Liver (tissue), 9 donors: Measurements from ENCODE around the gene RAI1. TPM values are rescaled to one million over a fixed set of nuclear protein-coding genes. Genes with fewer than 3 reads are reported as not detected.

Experiments used
- DNase-seq: peaks from one replicate; pipeline ENCODE4 v3.0.0-alpha.2; 2017; ENCODE audit warnings: low spot score
- H3K27ac ChIP-seq, 2 donors: one replicate each; pipeline ENCODE4 v1.7.0; 2013; ENCODE audit warnings: inconsistent platforms in 2 of 2, low read length in 2 of 2, control low read depth in 1 of 2, low read depth in 1 of 2, mild to moderate bottlenecking in 1 of 2
- H3K27me3 ChIP-seq, 4 donors: one replicate each; pipeline versions ENCODE4 v1.6.1 to v1.7.0; 2013; ENCODE audit warnings: low read length in 3 of 4, inconsistent platforms in 1 of 4, mild to moderate bottlenecking in 1 of 4, moderate library complexity in 1 of 4; ENCODE audit not compliant: control insufficient read depth in 4 of 4, insufficient read depth in 4 of 4
- H3K36me3 ChIP-seq, 4 donors: one replicate each; pipeline versions ENCODE4 v1.6.1 to v1.7.0; 2013; ENCODE audit warnings: low read length in 3 of 4, mild to moderate bottlenecking in 3 of 4, low read depth in 1 of 4, moderate library complexity in 1 of 4; ENCODE audit not compliant: control insufficient read depth in 4 of 4, insufficient read depth in 3 of 4
- H3K4me1 ChIP-seq, 4 donors: one replicate each; pipeline versions ENCODE4 v1.6.1 to v1.7.0; 2013; ENCODE audit warnings: low read length in 3 of 4, mild to moderate bottlenecking in 3 of 4, moderate library complexity in 1 of 4; ENCODE audit not compliant: control insufficient read depth in 4 of 4, insufficient read depth in 4 of 4
- H3K4me3 ChIP-seq, 3 donors: one replicate each; pipeline versions ENCODE4 v1.6.1 to v1.7.0; 2013; ENCODE audit warnings: low read length in 3 of 3, control low read depth in 1 of 3, low read depth in 1 of 3, mild to moderate bottlenecking in 1 of 3
- H3K9ac ChIP-seq, 2 donors: one replicate each; pipeline ENCODE4 v1.7.0; 2013; ENCODE audit warnings: low read length in 2 of 2, mild to moderate bottlenecking in 2 of 2, moderate library complexity in 2 of 2, control low read depth in 1 of 2, low read depth in 1 of 2
- H3K9me3 ChIP-seq, 4 donors: one replicate each; pipeline versions ENCODE4 v1.6.1 to v1.7.0; 2013; ENCODE audit warnings: low read length in 3 of 4; ENCODE audit not compliant: control insufficient read depth in 4 of 4
- ATF3 ChIP-seq: IDR thresholded peaks from 2 replicates; pipeline ENCODE4 v1.6.1; 2016; ENCODE audit warnings: antibody characterized with exemption
- CTCF ChIP-seq: fragments of 150-350 bp; IDR thresholded peaks from 2 replicates; pipeline ENCODE4 v1.5.1; 2017; ENCODE audit warnings: improper control_type of control experiment, low read depth, low read length; ENCODE audit not compliant: missing input control
- EGR1 ChIP-seq, 2 donors: IDR thresholded peaks; 2 replicates each; pipeline ENCODE4 v1.6.1; 2016 to 2018; ENCODE audit warnings: antibody characterized with exemption in 2 of 2, low read depth in 2 of 2
- FOXA1 ChIP-seq: IDR thresholded peaks from 2 replicates; pipeline ENCODE4 v1.6.1; 2016; ENCODE audit warnings: antibody characterized with exemption
- FOXA2 ChIP-seq: IDR thresholded peaks from 2 replicates; pipeline ENCODE4 v1.6.1; 2016; ENCODE audit warnings: antibody characterized with exemption
- GABPA ChIP-seq, 2 donors: IDR thresholded peaks in 1 of 2; conservative IDR thresholded peaks in 1 of 2; 2 replicates each; pipeline ENCODE4 v1.6.1; 2016; ENCODE audit warnings: antibody characterized with exemption in 2 of 2, mild to moderate bottlenecking in 1 of 2, moderate library complexity in 1 of 2
- HNF4A ChIP-seq, 2 donors: conservative IDR thresholded peaks; 2 replicates each; pipeline ENCODE4 v1.6.1; 2016; ENCODE audit warnings: antibody characterized with exemption in 2 of 2, mild to moderate bottlenecking in 2 of 2
- HNF4G ChIP-seq: IDR thresholded peaks from 2 replicates; pipeline ENCODE4 v1.6.1; 2016; ENCODE audit warnings: antibody characterized with exemption
- JUND ChIP-seq, 2 donors: IDR thresholded peaks; 2 replicates each; pipeline ENCODE4 v1.6.1; 2016; ENCODE audit warnings: antibody characterized with exemption in 2 of 2
- NR2F2 ChIP-seq: IDR thresholded peaks from 2 replicates; pipeline ENCODE4 v1.6.1; 2016; ENCODE audit warnings: antibody characterized with exemption
- RAD21 ChIP-seq, 2 donors: IDR thresholded peaks; 2 replicates each; pipeline ENCODE4 v1.6.1; 2016; ENCODE audit warnings: antibody characterized with exemption in 2 of 2, mild to moderate bottlenecking in 2 of 2
- REST ChIP-seq: IDR thresholded peaks from 2 replicates; pipeline ENCODE4 v1.6.1; 2016; ENCODE audit warnings: antibody characterized with exemption, mild to moderate bottlenecking
- RXRA ChIP-seq, 2 donors: IDR thresholded peaks; 2 replicates each; pipeline ENCODE4 v1.6.1; 2017 to 2018; ENCODE audit warnings: antibody characterized with exemption in 2 of 2, mild to moderate bottlenecking in 1 of 2
- SP1 ChIP-seq: IDR thresholded peaks from 2 replicates; pipeline ENCODE4 v1.6.1; 2018; ENCODE audit warnings: antibody characterized with exemption, mild to moderate bottlenecking
- TAF1 ChIP-seq: conservative IDR thresholded peaks from 2 replicates; pipeline ENCODE4 v1.6.1; 2016; ENCODE audit warnings: antibody characterized with exemption, mild to moderate bottlenecking
- YY1 ChIP-seq: IDR thresholded peaks from 2 replicates; pipeline ENCODE4 v1.6.1; 2016; ENCODE audit warnings: antibody characterized with exemption, mild to moderate bottlenecking
- ZBTB33 ChIP-seq: IDR thresholded peaks from 2 replicates; pipeline ENCODE4 v1.6.1; 2016; ENCODE audit warnings: antibody characterized with exemption
- WGBS: extraction: QIAGEN DNeasy Blood & Tissue Kit; methylation state at CpG from one replicate; pipeline ENCODE4 v1.1.7; 2013; 5-methylcytosine and 5-hydroxymethylcytosine counted together
- polyA plus RNA-seq, 2 donors: library from polyadenylated mRNA; stranded (reverse) in 1 of 2; unstranded in 1 of 2; fragments of 200-250 nt in 1 of 2; fragments of >200 nt in 1 of 2; fragmentation: Nextera tagmentation in 1 of 2; extraction: Ambion mirVana in 1 of 2; gene quantifications; one replicate each; pipeline versions ENCODE4 v1.2.1 to v1.2.3, GENCODE V29; 2013 to 2015
- total RNA-seq, 2 donors: library from RNA; depleted of rRNA; stranded (reverse); fragments of >200 nt; gene quantifications; one replicate each; pipeline ENCODE4 v1.2.3, GENCODE V29; 2014
- TF ChIP-seq, protein P1 (sequence below): IDR thresholded peaks from 2 replicates; pipeline ENCODE4 v1.6.1; 2016; ENCODE audit warnings: antibody characterized with exemption
- donor health status: healthy.
- donor health status: healthy.
- donor health status: healthy.
- donor health status: healthy.
- donor health status: healthy.

The RAI1 gene
- total and polyA plus RNA-seq, 4 donors, result 0.57 to 7.6 (median 5.3) TPM

GRCh38 chr17:17859909-17860765, 178.9 kb downstream of the RAI1 start:
- Histone ChIP-seq H3K9me3 (no peaks in the 10 kb centered on the region), H3K27me3 (no peaks in the 10 kb centered on the region), H3K4me1 (peaks cover 0 to 19% (median 7%) of the 10 kb centered on the region in 4 donors), H3K9ac (no peak overlapping the region), H3K27ac (peak overlapping the region; percentile 57 to 68), H3K4me3 (no peak overlapping the region), H3K36me3 (peaks cover 0 to 2% (median 0%) of the 10 kb centered on the region in 4 donors)
- peak; percentile 79 for DNase-seq
- WGBS, result 25% methylated on average over 9 of the region's 9 CpGs
- peak; percentile 89 for TF ChIP-seq SP1
- peak in 1 of 2 donors; percentile 71 for TF ChIP-seq EGR1 (IDR thresholded peaks at IDR 0.05; ENCODE audit: low read depth in 2 of 2)
- TF ChIP-seq JUND (IDR thresholded peaks at IDR 0.05), result peak; percentile 54 to 88
- TF ChIP-seq RXRA (IDR thresholded peaks at IDR 0.05), result peak; percentile 98 to 99
- peak; percentile 61 for TF ChIP-seq FOXA2
- peak; percentile 93 to 95 for TF ChIP-seq RAD21 (IDR thresholded peaks at IDR 0.05)
- TF ChIP-seq CTCF, result peak; percentile 96
- TF ChIP-seq TAF1, result no peak
- TF ChIP-seq, protein P1, sequence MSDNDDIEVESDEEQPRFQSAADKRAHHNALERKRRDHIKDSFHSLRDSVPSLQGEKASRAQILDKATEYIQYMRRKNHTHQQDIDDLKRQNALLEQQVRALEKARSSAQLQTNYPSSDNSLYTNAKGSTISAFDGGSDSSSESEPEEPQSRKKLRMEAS, result peak; percentile 94
- TF ChIP-seq GABPA (IDR thresholded peaks at IDR 0.05 in 1 of 2, conservative IDR thresholded peaks at IDR 0.05 in 1 of 2), result peak in 1 of 2 donors; percentile 46
- peak; percentile 58 for TF ChIP-seq ATF3
- TF ChIP-seq HNF4A (conservative IDR thresholded peaks at IDR 0.05), result peak; percentile 85 to 92
- TF ChIP-seq HNF4G, result peak; percentile 42
- peak; percentile 90 for TF ChIP-seq YY1
- TF ChIP-seq NR2F2, result no peak
- TF ChIP-seq ZBTB33, result peak; percentile 71
- TF ChIP-seq REST, result peak; percentile 87
- no peak for TF ChIP-seq FOXA1
